Measurements from ENCODE around the gene SLC24A3. TPM values are rescaled to one million over a fixed set of nuclear protein-coding genes. Genes with fewer than 3 reads are reported as not detected.

SLC24A3 gene
- total RNA-seq, 2 experiments from 2014 or later, result not detected

DNA sequence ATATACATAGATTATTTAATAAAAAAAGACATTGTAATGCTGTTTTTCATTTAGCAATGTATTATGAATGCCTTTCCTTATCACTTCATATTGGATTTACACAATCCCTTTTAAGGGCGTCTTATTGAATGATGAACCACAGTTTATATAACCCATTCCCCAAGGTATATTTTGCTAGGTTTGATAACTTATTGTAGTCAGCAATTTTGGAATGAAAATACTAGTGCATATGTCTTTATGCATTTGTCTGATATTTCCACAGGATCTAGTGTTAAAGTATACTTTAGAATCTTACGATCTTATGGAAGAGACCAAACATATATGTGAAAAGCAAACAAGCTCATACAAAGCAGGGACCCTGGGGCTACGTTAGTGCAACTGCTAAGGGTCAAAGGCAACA, 365.2 kb downstream of the SLC24A3 start:
- Mint-ChIP-seq H3K4me3 (no peak overlapping the region), H3K4me1 (no peaks in the 10 kb centered on the region), H3K27me3 (no peaks in the 10 kb centered on the region), H3K9me3 (ENCODE audit: low read depth) (no peaks in the 10 kb centered on the region), H3K36me3 (no peaks in the 10 kb centered on the region), H3K27ac (no peak overlapping the region)
- CTCF ChIA-PET, result no interaction called here
- ATAC-seq (no peak), DNase-seq (no peak)

DNA sequence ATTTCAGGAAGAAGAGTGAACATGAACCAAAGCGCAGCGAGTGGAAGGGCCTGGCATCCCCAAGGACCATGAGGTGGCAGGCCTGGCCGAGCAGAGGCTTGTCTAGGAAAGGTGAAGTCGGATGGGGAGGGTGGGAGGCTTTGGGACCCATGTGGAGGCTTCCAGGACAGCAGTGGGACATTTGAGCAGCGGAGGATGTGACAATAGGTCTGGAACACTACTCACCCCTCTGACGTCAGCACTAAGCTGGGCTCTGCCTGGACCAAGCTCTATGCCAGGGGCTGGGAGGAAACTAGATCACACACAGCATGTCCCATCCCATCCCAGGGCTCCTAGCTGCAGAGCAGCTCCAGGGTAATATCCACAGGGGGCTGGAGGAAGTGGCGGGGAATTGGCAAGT, 370.3 kb downstream of the SLC24A3 start:
- Mint-ChIP-seq H3K4me3 (no peak overlapping the region), H3K27ac (no peak overlapping the region), H3K36me3 (no peaks in the 10 kb centered on the region), H3K4me1 (no peaks in the 10 kb centered on the region), H3K9me3 (ENCODE audit: low read depth) (no peaks in the 10 kb centered on the region), H3K27me3 (no peaks in the 10 kb centered on the region)
- DNase-seq (no peak), ATAC-seq (no peak)
- CTCF ChIA-PET, result no interaction called here

DNA sequence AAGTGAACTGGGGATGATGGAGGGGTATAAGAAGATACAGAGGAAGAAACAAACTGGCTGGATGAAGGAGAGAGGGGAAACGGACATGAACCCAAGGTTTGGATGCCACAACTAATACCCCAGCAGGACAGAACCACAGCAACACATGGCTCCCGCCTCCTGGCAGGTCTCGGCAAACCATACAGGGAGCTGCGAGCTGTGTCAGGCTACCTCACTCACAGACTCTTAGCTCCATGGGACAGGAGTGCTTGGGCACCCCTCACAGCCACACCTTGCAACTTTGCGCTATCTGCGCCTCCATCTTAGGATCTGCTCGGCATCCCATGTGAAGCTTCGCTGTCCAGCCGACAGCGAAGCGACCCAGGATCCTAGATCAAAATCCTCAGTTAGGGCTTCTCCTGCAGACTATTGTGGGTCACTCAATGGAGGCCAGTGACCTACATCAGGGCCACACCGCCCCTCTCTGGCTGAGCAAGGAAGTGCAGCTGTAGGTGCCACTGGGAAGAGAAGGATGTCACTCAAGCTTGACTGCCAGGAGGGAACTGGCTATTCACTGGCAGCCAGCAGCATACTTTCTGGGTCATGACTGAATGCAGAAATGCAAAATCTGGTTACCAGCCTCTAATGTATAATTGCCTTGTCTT, 371.2 kb downstream of the SLC24A3 start:
- Mint-ChIP-seq H3K27me3 (no peaks in the 10 kb centered on the region), H3K9me3 (ENCODE audit: low read depth) (no peaks in the 10 kb centered on the region)
- CTCF ChIA-PET, result interaction anchor here (0.7 to 1.4 kb wide), 4 partner anchors 11 to 377 kb away, joined by 3 to 16 read pairs (median 4); no protein-coding TSS in a partner anchor

DNA sequence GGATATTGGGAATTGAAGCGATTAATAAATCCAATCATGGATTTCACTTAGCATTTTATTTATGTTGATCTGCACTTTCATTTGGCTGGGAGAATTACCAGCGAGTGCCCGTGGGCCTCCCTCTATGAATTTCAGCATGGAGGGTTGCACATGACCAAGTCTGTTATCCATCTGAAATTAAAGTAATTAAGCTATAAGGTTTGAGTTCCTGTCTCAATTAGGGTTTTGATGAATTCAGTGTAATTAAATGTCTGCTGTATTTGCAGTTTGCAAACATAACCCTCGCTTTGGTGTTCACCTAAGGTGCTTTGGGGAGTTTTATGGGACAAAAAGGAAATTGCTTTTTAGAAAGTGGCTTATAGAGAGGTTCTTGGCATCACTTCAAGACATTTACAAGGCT, 375.8 kb downstream of the SLC24A3 start:
- Mint-ChIP-seq H3K4me1 (no peaks in the 10 kb centered on the region), H3K36me3 (no peaks in the 10 kb centered on the region)
- CTCF ChIA-PET, result no interaction called here

More for the DNA sequence above, 371.2 kb downstream of the SLC24A3 start:
- no peak overlapping the region for H3K4me3 Mint-ChIP-seq
- no peaks in the 10 kb centered on the region for H3K36me3 Mint-ChIP-seq
- ATAC-seq (no peak), DNase-seq (peak; percentile 66)
- no peak overlapping the region for H3K27ac Mint-ChIP-seq
- no peaks in the 10 kb centered on the region for H3K4me1 Mint-ChIP-seq

DNA sequence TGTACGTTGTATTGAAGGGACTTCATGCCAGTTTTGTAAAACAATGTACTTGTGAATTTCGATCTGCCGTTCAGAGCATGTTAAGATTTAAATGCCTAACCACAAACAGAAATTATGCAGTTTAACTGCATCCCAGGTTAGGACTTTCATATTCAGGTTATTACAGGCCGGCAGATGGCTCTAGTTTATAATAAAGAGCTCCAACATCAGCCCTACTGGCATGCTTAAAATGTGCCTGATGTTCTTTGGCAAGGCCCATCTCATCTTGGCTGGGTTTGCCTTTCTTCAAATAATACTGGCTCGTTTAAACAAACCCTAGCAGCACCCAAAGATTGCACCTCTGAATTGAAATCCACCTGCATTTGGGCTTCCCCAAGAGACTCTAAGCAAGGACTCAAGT, 376.3 kb downstream of the SLC24A3 start:
- no peak overlapping the region for H3K27ac Mint-ChIP-seq
- no peaks in the 10 kb centered on the region for H3K9me3 Mint-ChIP-seq (ENCODE audit: low read depth)
- CTCF ChIA-PET, result interaction anchor here (1.4 kb wide), 1 partner anchor 382 kb away, joined by 3 read pairs; no protein-coding TSS in a partner anchor
- no peak for ATAC-seq
- no peak for DNase-seq
- H3K4me3 Mint-ChIP-seq, result no peak overlapping the region
- H3K27me3 Mint-ChIP-seq, result no peaks in the 10 kb centered on the region
- H3K36me3 Mint-ChIP-seq, result no peaks in the 10 kb centered on the region
- no peaks in the 10 kb centered on the region for H3K4me1 Mint-ChIP-seq

More for the DNA sequence above, 375.8 kb downstream of the SLC24A3 start:
- no peak for ATAC-seq
- DNase-seq, result no peak
- Mint-ChIP-seq H3K9me3 (ENCODE audit: low read depth) (no peaks in the 10 kb centered on the region), H3K27ac (no peak overlapping the region), H3K4me3 (no peak overlapping the region), H3K27me3 (no peaks in the 10 kb centered on the region)

DNA sequence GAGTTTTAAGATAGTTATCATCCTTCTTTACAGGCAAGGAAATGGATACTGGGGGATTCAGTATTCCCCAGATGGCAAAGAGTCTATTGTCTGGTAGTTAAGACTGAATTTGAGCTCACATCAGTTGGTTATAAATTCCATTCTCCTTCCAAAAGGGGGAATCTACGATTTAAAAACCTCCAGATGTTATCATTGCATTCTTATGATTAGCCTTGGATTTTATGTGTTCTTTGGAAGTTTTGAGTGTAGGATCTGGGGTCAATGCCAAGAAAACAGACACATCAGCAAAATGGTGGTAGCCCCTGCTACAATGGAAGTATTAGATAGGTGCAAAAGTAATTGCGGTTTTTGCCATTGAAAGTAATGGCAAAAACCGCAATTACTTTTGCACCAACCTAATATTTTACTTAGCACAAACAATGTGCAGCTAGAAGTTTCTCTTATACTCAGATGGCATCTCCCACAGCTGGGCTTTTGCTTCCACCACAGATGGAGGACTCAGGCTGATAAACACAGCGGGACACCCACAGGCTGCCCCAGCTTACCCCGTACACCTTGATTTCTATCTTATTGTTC, 377.4 kb downstream of the SLC24A3 start:
- CTCF ChIA-PET, result interaction anchor here (1.4 kb wide), 1 partner anchor 383 kb away, joined by 3 read pairs; no protein-coding TSS in a partner anchor
- DNase-seq (no peak), ATAC-seq (no peak)
- Mint-ChIP-seq H3K27me3 (no peaks in the 10 kb centered on the region), H3K4me3 (no peak overlapping the region), H3K36me3 (no peaks in the 10 kb centered on the region), H3K4me1 (no peaks in the 10 kb centered on the region), H3K9me3 (ENCODE audit: low read depth) (no peaks in the 10 kb centered on the region), H3K27ac (no peak overlapping the region)

DNA sequence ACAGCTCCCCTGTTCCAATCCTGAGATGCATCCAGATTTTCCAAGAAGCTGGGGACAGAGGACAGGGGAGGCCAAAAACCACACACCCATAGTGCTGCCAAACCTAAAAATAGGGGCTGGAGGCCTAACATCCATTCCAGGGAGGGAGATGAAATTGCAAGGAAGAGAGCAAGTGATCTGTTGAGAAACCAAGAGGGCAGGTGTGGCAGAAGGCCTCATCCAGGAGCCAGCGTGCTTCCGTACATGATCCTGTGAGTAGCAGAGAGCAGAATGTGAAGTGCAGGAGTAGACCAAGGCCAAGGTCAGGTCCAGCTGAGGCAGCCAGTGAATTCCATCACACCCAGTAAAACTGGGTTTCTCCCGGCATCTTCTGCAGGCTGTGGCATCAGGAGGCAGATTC, 377.9 kb downstream of the SLC24A3 start:
- ATAC-seq (no peak), DNase-seq (no peak)
- CTCF ChIA-PET, result no interaction called here
- Mint-ChIP-seq H3K27ac (no peak overlapping the region), H3K9me3 (ENCODE audit: low read depth) (no peaks in the 10 kb centered on the region), H3K36me3 (no peaks in the 10 kb centered on the region), H3K4me1 (no peaks in the 10 kb centered on the region), H3K27me3 (no peaks in the 10 kb centered on the region), H3K4me3 (no peak overlapping the region)

DNA sequence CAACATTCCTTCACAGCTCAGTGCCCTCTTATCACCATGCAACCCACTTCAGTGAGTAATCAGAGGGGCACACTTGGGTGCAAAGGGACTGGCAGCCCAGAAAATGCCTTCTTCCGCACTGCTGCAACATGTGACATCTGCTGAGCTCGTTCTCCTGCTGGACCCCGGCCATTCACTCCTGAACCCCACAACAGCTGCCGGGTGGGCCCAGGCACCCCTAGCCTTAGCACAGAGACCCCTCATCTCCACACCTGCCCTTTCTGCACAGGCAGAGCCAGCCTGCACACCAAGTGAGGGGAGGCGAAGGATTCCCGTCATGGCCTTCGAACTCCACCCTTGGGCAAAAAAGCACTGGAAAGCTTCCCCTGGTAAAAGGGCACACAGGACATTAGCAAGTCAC, 381.3 kb downstream of the SLC24A3 start:
- CTCF ChIA-PET, result interaction anchor here (0.7 kb wide), 1 partner anchor 388 kb away, joined by 3 read pairs; no protein-coding TSS in a partner anchor
- no peaks in the 10 kb centered on the region for H3K4me1 Mint-ChIP-seq
- H3K4me3 Mint-ChIP-seq, result no peak overlapping the region
- ATAC-seq, result no peak
- no peak overlapping the region for H3K27ac Mint-ChIP-seq
- no peaks in the 10 kb centered on the region for H3K27me3 Mint-ChIP-seq
- no peaks in the 10 kb centered on the region for H3K36me3 Mint-ChIP-seq
- DNase-seq, result no peak
- H3K9me3 Mint-ChIP-seq (ENCODE audit: low read depth), result no peaks in the 10 kb centered on the region

DNA sequence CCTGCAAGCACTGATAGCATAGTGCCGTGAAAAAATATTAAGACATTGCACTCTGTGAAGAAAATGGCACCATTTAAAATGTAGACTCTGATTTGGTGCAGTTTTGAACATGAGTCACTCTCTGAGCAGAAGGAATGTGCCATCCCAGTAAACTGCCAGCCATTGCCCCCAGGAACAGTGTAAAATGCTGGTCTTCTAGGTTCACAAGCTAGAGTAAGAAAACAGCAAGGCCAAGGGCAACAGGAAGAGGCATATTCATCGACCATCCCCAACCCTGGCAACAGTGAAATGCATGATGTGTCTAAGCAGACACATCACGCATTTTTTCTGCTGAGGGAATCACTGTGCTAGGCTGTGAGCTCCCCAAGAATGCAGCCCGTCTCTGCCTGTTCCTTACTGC, 382.5 kb downstream of the SLC24A3 start:
- Mint-ChIP-seq H3K36me3 (no peaks in the 10 kb centered on the region), H3K4me3 (no peak overlapping the region), H3K4me1 (no peaks in the 10 kb centered on the region), H3K27me3 (no peaks in the 10 kb centered on the region), H3K27ac (no peak overlapping the region), H3K9me3 (ENCODE audit: low read depth) (no peaks in the 10 kb centered on the region)
- CTCF ChIA-PET, result no interaction called here
- DNase-seq, result no peak
- ATAC-seq, result no peak

DNA sequence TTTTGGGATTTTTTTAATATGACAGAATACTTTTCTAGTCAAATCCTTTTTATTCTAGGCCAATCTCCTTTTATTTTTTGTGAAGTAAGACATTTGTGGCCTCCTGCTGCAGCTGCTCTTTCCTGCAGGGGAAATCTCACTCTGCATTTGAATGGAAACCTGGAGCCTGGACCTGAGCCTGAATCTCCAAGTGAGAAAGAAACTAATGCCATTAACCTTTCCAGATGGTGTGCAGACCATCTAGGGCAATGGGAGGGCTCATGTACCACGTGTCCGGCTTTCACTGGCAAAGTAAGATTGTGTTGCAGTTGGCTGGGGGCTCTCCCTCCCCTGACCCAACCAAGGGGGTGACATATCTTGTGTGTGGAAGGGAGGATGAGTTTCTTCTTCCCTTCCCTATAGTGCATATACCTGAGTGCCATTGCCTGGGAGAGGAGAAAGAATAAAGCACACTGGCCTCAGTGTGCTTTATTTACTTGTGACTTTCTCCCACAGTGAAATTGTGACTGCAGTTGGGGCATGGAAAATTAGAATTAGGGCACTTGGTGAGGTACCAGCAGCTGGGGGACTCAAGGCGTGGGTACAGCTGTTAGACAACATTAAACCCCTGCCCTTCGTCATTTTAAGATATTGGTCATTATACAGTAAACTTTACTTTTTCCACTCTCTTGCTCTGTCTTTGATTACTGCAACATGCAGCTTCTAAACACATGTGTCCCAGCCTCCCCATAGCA, 385.8 kb downstream of the SLC24A3 start:
- Mint-ChIP-seq H3K27ac (no peak overlapping the region), H3K4me3 (no peak overlapping the region), H3K4me1 (no peaks in the 10 kb centered on the region), H3K27me3 (no peaks in the 10 kb centered on the region), H3K36me3 (no peaks in the 10 kb centered on the region), H3K9me3 (ENCODE audit: low read depth) (no peaks in the 10 kb centered on the region)
- DNase-seq, result no peak
- CTCF ChIA-PET, result no interaction called here
- ATAC-seq, result no peak

DNA sequence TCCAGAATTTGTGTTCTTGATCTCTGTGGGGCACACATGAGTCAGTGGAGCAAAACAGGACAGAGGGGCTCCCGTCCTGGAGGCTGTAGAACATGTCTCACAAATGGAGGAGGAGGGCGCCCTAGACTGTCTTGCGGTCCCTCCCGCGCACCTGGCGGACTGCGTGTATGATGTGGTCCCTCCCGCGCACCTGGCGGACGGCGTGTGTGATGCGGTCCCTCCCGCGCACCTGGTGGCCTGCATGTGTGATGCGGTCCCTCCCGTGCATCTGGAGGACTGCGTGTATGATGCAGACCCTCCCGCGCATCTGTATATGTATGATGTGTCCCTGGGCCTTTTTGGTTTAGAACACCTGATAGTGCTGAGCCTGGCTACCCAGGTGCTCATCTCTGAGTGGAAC, 386.8 kb downstream of the SLC24A3 start:
- no peak overlapping the region for H3K4me3 Mint-ChIP-seq
- H3K4me1 Mint-ChIP-seq, result no peaks in the 10 kb centered on the region
- no peaks in the 10 kb centered on the region for H3K9me3 Mint-ChIP-seq (ENCODE audit: low read depth)
- H3K36me3 Mint-ChIP-seq, result no peaks in the 10 kb centered on the region
- no peaks in the 10 kb centered on the region for H3K27me3 Mint-ChIP-seq
- no peak for ATAC-seq
- CTCF ChIA-PET, result no interaction called here
- no peak overlapping the region for H3K27ac Mint-ChIP-seq
- DNase-seq, result no peak

DNA sequence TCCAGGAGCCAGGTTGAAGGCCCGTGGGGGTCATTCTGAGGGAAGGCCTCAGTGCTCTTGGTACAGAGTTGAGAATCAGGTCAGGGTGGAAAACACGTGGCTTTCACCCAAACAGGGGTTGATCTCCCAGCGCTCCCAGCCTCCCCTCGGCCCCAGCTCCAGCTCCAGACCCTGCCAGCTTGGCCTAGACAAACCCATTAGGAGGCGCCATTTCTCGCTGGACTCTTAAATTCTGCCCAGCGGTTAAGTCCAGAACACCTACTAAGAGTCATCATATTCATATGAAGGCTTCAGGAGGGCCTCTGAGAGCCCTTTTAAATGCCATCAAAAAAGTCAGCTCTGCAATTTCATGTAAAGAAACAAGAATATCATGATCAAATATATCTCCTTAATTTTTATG, 387.6 kb downstream of the SLC24A3 start:
- H3K9me3 Mint-ChIP-seq (ENCODE audit: low read depth), result no peaks in the 10 kb centered on the region
- DNase-seq (no peak), ATAC-seq (no peak)
- no peaks in the 10 kb centered on the region for H3K4me1 Mint-ChIP-seq
- no peak overlapping the region for H3K27ac Mint-ChIP-seq
- no peak overlapping the region for H3K4me3 Mint-ChIP-seq
- H3K27me3 Mint-ChIP-seq, result no peaks in the 10 kb centered on the region
- no peaks in the 10 kb centered on the region for H3K36me3 Mint-ChIP-seq
- CTCF ChIA-PET, result no interaction called here

DNA sequence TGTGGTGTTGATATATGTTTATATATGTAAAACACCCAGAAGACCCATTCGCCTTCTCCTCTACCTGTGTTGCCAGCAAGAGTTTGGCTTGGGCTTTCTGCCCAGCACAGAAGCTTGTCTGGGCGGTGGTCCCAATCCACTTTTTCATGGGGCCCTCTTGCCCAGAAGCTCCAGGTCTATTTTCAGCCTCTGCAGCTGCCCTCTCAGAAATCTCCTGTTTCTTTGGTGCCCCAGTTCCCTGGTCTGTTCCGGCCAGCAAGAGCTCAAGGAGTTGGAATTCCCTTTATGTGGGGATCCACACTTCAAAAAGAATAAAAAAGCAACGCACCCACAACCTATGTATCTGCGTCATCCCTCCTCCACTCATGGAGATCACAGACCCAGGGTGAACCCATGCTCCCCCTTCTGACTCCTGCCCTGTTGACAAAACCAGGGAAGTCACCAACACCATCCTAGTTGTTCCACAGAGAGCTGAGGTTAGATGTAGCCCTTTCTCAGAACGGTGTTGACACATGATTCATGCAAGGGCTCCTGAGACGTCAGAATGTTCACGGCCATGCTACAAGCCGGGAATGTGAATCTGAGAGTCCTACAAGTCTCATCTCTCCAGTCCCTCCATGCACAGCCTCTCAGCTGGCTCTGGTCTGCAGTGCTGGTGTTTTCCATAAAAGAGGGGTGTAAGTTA, 388.8 kb downstream of the SLC24A3 start:
- Mint-ChIP-seq H3K9me3 (ENCODE audit: low read depth) (no peaks in the 10 kb centered on the region), H3K36me3 (no peaks in the 10 kb centered on the region), H3K4me3 (no peak overlapping the region), H3K27me3 (no peaks in the 10 kb centered on the region), H3K27ac (no peak overlapping the region), H3K4me1 (no peaks in the 10 kb centered on the region)
- DNase-seq, result no peak
- ATAC-seq, result no peak
- CTCF ChIA-PET, result no interaction called here
